ENCODE measurements around the gene CLC.
"Not testable (repeated sequence)": the region's sequence is repeated elsewhere in the genome, so short reads cannot be mapped to it uniquely, and the experiment has no call there.

CLC gene

DNA sequence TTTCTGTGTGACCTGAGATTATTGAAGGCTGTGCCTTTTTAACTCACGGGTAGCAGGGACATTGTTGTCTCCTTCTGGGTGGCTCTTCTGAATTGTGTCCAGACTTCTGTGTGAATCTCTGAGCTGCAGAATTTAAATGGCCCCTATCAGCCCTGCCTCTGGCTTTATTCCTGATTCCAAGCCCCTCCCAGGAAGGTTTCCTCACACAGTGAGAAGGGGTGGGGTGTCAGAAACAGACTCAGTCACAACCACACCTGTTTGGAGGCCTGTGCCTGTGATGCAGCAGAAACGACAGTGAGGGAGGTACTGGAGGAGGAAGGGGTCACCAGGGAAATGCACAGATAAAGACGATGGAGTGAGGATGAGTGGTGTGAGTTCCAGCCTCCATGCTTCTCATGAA, at the start of gene CLC:
Gene CLC, minus strand, starts transcription at position 139 of the 400 bp plus-strand sequence. Its CDS starts 77 bp downstream, at position 62.
- DNase-seq (ENCODE audit: low read depth in 2 of 2), result no peak

- DNase-seq (ENCODE audit: low read depth in 2 of 2), result no peak
Observed at GRCh38 chr19:39780894-39781293, 43.1 kb upstream of the CLC start.

DNA sequence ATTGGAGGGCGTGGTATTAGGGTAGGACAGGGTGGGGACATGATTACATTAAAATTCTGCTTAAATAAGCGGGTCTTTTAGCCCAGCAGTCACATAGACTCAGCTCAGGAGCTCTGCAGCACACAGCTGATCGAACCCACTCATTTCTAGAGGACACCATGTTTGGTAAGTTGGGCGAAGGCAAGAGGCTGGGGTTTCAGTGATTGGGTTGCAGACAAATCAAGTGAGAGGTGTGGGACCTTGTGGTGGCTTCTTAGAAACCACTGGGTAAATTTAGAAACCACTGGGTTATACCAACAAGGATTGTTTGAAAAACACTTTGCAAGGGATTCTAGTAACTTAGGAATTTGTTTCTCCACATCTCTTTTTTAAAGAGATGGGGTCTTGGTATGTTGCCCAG, 40.9 kb upstream of the CLC start, which contains the start of gene LEUTX:
Gene LEUTX, plus strand, starts transcription at position 92 of the 400 bp plus-strand sequence. Its CDS starts 67 bp downstream, at position 159.
- no peak for DNase-seq (ENCODE audit: low read depth in 2 of 2)

DNA sequence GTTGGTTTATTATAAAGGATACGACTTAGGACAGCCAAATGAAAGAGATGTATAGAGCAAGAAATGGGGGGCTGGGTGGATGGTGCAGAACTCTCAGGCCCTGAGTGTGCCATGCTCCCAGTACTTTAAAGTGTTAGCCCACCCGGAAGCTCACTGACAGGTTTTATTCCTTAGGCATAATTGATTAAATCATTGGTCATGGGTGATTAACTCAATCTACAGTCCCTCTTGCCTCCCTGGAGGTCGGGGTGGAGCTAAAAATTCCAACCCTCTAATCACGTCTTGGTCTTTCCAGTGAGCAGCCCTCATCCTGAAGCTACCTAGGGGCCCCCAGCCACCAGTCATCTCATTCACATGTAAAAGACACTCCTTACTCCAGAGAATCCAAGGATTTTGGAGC, 31.0 kb upstream of the CLC start:
- no peak for DNase-seq (ENCODE audit: low read depth in 2 of 2)

DNA sequence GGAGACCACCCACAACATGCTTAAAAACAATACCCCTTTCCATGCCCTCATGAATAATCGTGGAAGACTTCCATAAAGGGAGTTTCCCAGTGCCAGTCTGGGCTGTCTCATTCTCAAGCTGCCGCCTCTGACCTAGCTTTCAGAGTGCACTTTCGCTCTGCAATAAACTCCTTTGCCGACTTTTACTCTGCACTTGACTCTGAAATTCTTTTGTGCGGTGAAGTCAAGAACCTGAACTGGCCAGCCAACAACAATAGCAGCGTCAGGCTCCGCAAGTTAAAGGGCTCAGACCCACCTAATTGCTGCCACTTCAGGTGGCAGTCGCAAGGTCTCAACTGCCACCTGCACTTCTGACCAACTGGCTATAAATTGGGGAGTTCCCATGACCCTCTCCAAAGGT, 30.5 kb upstream of the CLC start:
- no peak for DNase-seq (ENCODE audit: low read depth in 2 of 2)

DNA sequence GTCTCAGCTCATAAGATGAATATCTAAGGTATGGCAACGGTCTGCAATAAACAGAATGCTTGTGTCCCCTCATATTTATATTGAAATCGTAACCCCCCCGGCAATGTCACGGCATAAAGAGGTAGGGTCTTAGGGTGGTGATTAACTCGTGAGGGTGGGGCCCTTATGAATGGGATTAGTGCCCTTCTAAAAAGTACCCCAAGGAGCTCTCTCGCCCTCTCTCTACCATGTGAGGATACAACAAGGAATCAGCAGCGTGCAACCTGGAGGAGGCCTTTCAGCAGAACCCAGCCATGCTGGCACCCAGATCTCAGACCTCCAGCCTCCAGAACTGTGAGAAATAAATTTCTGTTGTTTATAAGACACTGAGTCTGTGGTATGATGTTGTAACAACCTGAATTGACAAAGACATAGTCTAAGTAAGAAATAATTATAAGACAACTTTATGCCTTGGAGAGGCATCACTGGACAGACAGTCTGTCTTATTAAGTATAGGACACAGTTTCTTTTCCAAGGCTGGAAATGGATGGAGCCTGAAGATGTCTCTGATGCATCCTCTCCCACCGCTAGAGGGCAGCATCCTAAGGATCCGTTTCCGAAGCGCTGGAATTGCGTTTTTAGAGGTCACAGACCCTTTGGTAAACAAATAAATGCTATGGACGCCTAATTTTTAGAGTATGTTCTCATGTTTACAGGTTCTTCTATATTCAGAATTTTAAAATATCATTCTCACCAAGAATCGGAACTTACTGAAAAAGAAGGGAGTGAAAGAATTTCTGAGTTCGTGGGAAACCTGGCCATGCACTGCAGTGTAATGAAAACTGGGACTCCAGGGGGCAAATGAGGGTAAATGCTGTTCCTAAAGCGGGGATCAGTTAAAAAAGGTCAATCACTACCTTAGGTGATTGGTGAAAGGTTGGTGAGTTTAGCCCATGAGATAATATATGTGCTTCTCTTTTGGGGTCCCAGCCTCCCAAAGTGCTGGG, 27.6 kb upstream of the CLC start:
- no peak for DNase-seq (ENCODE audit: low read depth in 2 of 2)

GRCh38 chr19:39761851-39762250, 24.0 kb upstream of the CLC start:
- not testable (repeated sequence) for DNase-seq (ENCODE audit: low read depth in 2 of 2)

DNA sequence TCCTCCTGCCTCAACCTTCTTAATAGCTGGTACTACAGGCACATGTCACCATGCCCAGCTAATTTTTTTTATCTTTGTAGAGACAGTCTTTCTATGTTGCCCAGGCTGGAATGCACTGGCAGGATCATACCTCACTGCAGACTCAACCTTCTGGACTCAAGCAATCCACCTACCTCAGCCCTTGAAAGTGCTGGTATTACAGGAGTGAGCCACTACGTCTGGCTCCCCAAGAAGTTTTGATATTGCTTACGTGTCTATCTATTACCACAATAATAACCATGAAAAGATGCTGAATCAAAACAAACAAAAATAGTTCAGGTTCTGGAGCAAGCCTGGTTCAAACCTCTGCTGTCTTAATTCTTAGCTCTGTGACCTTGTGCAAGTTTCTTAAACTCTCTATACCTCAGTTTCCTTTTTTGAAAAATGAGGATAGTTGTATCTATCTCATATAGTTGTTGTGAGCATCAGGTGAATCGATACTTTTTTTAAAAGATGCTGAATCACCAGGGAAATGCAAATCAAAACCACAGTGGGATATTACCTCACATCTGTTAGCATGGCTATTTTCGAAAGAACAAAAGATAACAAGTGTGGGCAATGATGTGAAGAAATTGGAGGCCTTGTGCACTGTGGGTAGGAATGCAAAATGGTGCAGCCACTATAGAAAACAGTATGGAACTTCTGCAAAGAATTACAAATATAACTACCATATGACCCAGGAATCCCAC, 21.8 kb upstream of the CLC start:
- DNase-seq (ENCODE audit: low read depth in 2 of 2), result no peak

- DNase-seq (ENCODE audit: low read depth in 2 of 2), result no peak
Observed at GRCh38 chr19:39754971-39755370, 17.1 kb upstream of the CLC start.

GRCh38 chr19:39754544-39754943, 16.7 kb upstream of the CLC start:
- no peak for DNase-seq (ENCODE audit: low read depth in 2 of 2)

GRCh38 chr19:39752795-39753194, 15.0 kb upstream of the CLC start:
- DNase-seq (ENCODE audit: low read depth in 2 of 2), result no peak

DNA sequence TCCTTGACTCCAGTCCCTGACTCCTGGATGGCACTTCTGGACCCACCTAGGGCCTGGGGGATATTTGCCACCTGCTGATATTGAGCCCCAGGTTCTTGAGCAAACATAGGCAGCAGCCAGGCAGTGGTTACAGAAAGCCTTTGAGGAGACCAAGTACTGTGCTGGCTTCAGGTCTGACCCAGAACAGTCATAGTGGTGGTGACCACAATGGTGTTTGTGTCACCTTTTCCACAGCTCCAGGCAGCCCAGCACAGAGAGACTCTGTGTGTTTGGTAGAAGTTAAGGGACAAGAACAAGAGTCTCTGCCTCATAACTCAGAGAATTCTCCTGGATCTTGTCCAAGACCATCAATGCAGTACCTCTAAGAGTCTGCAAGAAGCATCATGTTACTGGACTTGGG, 14.6 kb upstream of the CLC start:
- no peak for DNase-seq (ENCODE audit: low read depth in 2 of 2)

- DNase-seq (ENCODE audit: low read depth in 2 of 2), result no peak
Observed at GRCh38 chr19:39749981-39750380, 12.2 kb upstream of the CLC start.

GRCh38 chr19:39746836-39747529, 9.2 kb upstream of the CLC start:
- no peak for DNase-seq (ENCODE audit: low read depth in 2 of 2)

GRCh38 chr19:39745643-39746042, 7.8 kb upstream of the CLC start:
- no peak for DNase-seq (ENCODE audit: low read depth in 2 of 2)

- peak in 1 of 2 donors; percentile 8 for DNase-seq (ENCODE audit: low read depth in 2 of 2)
Observed at GRCh38 chr19:39740395-39740794, 2.6 kb upstream of the CLC start.

DNA sequence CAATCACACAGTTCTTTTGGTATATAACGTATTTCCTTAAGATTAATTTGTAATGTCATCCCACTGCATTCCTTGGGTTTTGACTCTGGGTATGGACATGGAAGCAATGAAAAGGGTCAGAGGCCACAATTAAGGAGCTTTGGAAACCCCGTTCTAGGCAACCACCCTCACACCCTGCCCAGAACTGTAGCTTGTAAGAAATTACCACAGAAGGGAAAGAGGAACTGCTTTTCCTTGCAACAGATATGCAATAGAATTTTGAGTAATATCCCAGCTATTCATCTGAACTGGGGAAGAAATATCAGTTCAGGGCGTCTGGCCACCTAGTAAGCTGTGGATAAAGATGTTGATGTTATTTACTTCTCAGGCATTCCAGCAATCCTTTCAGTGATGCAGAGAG, 985 bp upstream of the CLC start:
- DNase-seq (ENCODE audit: low read depth in 2 of 2), result no peak

DNA sequence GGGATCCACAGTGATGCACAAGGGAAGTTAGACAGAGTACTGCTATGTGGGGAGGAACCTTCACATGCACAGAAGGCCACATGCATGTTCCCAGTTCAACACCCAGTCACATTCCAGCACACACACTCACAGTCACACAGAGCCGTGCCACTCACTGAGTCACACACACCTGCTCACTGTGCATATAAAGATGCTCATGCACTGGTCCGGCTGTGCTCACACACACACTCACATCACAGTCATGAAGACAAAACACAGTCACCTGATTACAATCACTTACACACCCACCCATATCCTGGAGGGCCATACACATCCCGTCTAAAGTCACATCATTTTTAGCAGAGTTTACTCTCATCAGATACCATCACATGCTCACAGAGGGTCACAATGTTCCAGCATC, 478 bp downstream of the CLC start:
- no peak for DNase-seq (ENCODE audit: low read depth in 2 of 2)

DNA sequence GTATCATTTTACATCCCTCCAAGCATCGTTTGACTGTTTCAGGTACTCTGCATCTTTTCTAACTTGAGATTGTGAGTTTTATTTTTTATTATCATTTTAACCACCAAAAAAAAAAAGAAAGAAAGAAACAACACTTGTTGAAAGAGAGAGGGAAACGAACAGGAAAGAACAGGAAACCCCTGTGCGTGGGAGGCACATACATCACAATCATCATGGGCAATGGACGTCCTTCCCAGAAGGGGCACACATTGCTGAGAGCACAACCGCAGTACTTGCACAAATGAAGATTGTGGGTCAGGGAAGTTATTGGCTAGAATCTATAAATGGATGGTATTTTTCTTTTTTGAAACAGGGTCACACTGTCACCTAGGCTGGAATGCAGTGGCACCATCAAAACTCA, 1.7 kb downstream of the CLC start:
- DNase-seq (ENCODE audit: low read depth in 2 of 2), result no peak

- DNase-seq (ENCODE audit: low read depth in 2 of 2), result no peak
Observed at GRCh38 chr19:39735688-39736087, 2.1 kb downstream of the CLC start.

DNA sequence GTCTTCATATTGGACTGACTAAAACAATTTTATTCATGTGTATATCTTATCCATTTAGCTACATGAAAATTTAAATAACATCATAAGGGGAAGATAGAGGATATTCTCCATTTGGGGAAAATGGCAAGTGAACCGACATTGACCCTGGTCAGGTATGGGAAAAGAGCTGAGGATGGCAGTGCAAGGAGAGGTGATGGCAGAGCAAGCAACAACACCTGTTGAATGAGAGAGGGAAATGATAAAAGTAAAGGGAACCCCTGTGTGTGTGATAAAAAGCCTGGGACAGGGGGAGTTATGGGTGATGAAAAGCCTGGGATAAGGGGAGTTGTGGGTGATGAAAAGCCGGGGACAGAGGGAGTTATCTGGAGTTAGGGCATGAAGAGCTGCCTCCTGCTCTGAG, 4.0 kb downstream of the CLC start:
- no peak for DNase-seq (ENCODE audit: low read depth in 2 of 2)

DNA sequence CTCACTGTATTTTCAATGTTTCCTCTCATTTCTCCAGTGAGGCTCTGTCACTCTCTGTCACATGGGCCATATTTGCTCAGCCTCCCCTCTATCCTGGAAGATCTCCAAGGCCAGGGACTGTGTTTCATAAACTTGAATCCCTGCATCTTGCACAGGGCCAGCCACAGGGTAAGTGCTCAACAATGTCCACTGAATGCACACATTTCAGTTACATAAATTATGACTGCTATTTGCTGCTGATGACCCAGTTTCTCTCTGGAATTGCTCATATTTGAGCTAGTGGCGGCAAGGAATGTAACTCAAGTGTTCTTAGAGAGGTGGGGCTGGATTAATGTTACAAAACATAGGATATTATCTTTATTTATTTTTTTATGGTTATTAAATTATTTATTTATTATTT, 6.1 kb downstream of the CLC start:
- no peak for DNase-seq (ENCODE audit: low read depth in 2 of 2)

All from stimulated activated CD8-positive, alpha-beta memory T cell treated with anti-CD3 and anti-CD28 coated beads, Interleukin-15, amount 100 ng/mL, for 4 hours (primary cell).